HepG2 (cell line): Measurements from ENCODE around the gene ULBP2. TPM values are rescaled to one million over a fixed set of nuclear protein-coding genes. Genes with fewer than 3 reads are reported as not detected.

ENCODE experiments used
- ATAC-seq: fragments of 200-7000 bp; cut with Tn5 transposase; 3 replicates; pipeline ENCODE4 v1.9.1; 2020; ENCODE audit warnings: mild to moderate bottlenecking, moderate library complexity
- BruUV-seq: library from RNA; stranded (reverse); fragments of 400-500 nt; replicated peaks from 2 replicates; lab custom pipeline; 2021; lab: Mats Ljungman, UMichigan
- CTCF ChIA-PET: fragments of 300-600 bp; formaldehyde crosslinking; extraction: SDS; loops from one replicate; lab custom pipeline; 2021; ENCODE audit warnings: low total read pairs, inconsistent platforms, low intra/inter-chr PET ratio; lab: Yijun Ruan, JAX
- POLR2A ChIA-PET: fragments of 350-600 bp; sonication (Branson Sonifier 250); formaldehyde crosslinking; loops from one replicate; lab custom pipeline; 2020; ENCODE audit warnings: antibody characterized with exemption, inconsistent platforms; lab: Yijun Ruan, JAX
- DNase-seq: peaks from one replicate; pipeline ENCODE4 v3.0.0-alpha.2; 2015; ENCODE audit warnings: low spot score
- FAIRE-seq: peaks from 3 replicates; lab custom pipeline; 2011; peaks lifted over from hg19 to GRCh38; lab: Jason Lieb, UNC
- H2AFZ ChIP-seq: one replicate; pipeline ENCODE4 v1.6.1; 2011; ENCODE audit warnings: low read length, inconsistent platforms
- H3K27ac ChIP-seq: fragments of 300-600 bp; 3 replicates; pipeline ENCODE4 v1.8.0; 2011; ENCODE audit warnings: mixed run types, mild to moderate bottlenecking, mixed read lengths, low read length, inconsistent platforms; ENCODE audit not compliant: insufficient read depth; ENCODE audit errors: extremely low read length
- H3K27me3 ChIP-seq, 2 experiments: fragments of 200-600 bp in 1 of 2; 2 replicates in 1 of 2; 3 replicates in 1 of 2; pipeline versions ENCODE4 v1.6.0 to v1.8.0; 2011; ENCODE audit warnings: low read length in 2 of 2, mild to moderate bottlenecking in 2 of 2, moderate library complexity in 2 of 2, inconsistent platforms in 1 of 2; ENCODE audit not compliant: insufficient read depth in 2 of 2, control insufficient read depth in 1 of 2
- H3K36me3 ChIP-seq, 2 experiments: fragments of 200-600 bp in 1 of 2; replicated peaks in 1 of 2; 2 replicates in 1 of 2; 3 replicates in 1 of 2; pipeline versions ENCODE4 v1.5.1 to v1.8.0; 2011; ENCODE audit warnings: low read length in 2 of 2, inconsistent platforms in 1 of 2; ENCODE audit not compliant: insufficient read depth in 2 of 2, control insufficient read depth in 1 of 2
- H3K4me1 ChIP-seq: 2 replicates; pipeline ENCODE4 v1.5.1; 2012; ENCODE audit warnings: low read length, inconsistent platforms; ENCODE audit not compliant: insufficient read depth
- H3K4me2 ChIP-seq: 2 replicates; pipeline ENCODE4 v1.6.0; 2011; ENCODE audit warnings: low read depth, low read length, inconsistent platforms
- H3K4me3 ChIP-seq, 3 experiments: fragments of 200-600 bp in 1 of 3; sonication (generic), shearing (Covaris generic) in 1 of 3; replicated peaks in 1 of 3; 2 replicates each; pipeline ENCODE4 v1.5.1; 2011 to 2016; ENCODE audit warnings: low read length in 3 of 3, inconsistent platforms in 2 of 3, low read depth in 2 of 3, mild to moderate bottlenecking in 2 of 3, control low read depth in 1 of 3, mixed read lengths in 1 of 3; ENCODE audit not compliant: insufficient read depth in 1 of 3
- H3K79me2 ChIP-seq: one replicate; pipeline ENCODE4 v1.6.1; 2011; ENCODE audit warnings: low read length, inconsistent platforms; ENCODE audit not compliant: insufficient read depth
- H3K9ac ChIP-seq: 2 replicates; pipeline ENCODE4 v1.6.0; 2011; ENCODE audit warnings: mild to moderate bottlenecking, low read depth, low read length, inconsistent platforms; ENCODE audit not compliant: insufficient read depth
- H3K9me3 ChIP-seq: 2 replicates; pipeline ENCODE4 v1.5.1; 2012; ENCODE audit warnings: mild to moderate bottlenecking, low read length
- H4K20me1 ChIP-seq: 2 replicates; pipeline ENCODE4 v1.6.0; 2011; ENCODE audit warnings: inconsistent platforms, mild to moderate bottlenecking, low read length, moderate library complexity; ENCODE audit not compliant: insufficient read depth
- EZH2 ChIP-seq: conservative IDR thresholded peaks from 2 replicates; pipeline ENCODE4 v1.6.1; 2012; ENCODE audit warnings: mild to moderate bottlenecking, low read depth, low read length, moderate library complexity
- FOXA1 ChIP-seq, 2 experiments: fragments of 450-650 bp in 1 of 2; sonication (generic) in 1 of 2; formaldehyde crosslinking in 1 of 2; IDR thresholded peaks; 2 replicates each; pipeline versions ENCODE4 v1.4.0 to v1.6.1; 2016 to 2020; ENCODE audit warnings: missing genetic modification reagents in 1 of 2
- MYC ChIP-seq: sonication (generic); formaldehyde crosslinking; IDR thresholded peaks from 2 replicates; pipeline ENCODE4 v1.9.0; 2021; ENCODE audit warnings: missing genetic modification reagents, borderline replicate concordance
- NFATC3 ChIP-seq: sonication (generic); formaldehyde crosslinking; IDR thresholded peaks from 2 replicates; pipeline ENCODE4 v1.5.1; 2020; ENCODE audit warnings: mild to moderate bottlenecking, missing genetic modification reagents
- SMARCC2 ChIP-seq: fragments of 450-650 bp; IDR thresholded peaks from 2 replicates; pipeline ENCODE4 v1.6.1; 2017; ENCODE audit warnings: antibody characterized with exemption, mild to moderate bottlenecking
- TBX2 ChIP-seq: sonication (generic); formaldehyde crosslinking; IDR thresholded peaks from 2 replicates; pipeline ENCODE4 v1.5.0; 2020; ENCODE audit warnings: missing genetic modification reagents, mild to moderate bottlenecking, borderline replicate concordance
- ZNF281 ChIP-seq: sonication (generic); formaldehyde crosslinking; IDR thresholded peaks from 2 replicates; pipeline ENCODE4 v1.4.0; 2020; ENCODE audit warnings: missing genetic modification reagents, borderline replicate concordance
- ZNF33A ChIP-seq: sonication (generic); formaldehyde crosslinking; IDR thresholded peaks from 2 replicates; pipeline ENCODE4 v1.5.1; 2020; ENCODE audit warnings: missing genetic modification reagents, mild to moderate bottlenecking, moderate library complexity, borderline replicate concordance
- ZNF567 ChIP-seq: sonication (generic); formaldehyde crosslinking; IDR thresholded peaks from 2 replicates; pipeline ENCODE4 v1.8.1; 2023; ENCODE audit warnings: mild to moderate bottlenecking, missing genetic modification reagents, borderline replicate concordance
- ZNF678 ChIP-seq: sonication (generic); formaldehyde crosslinking; IDR thresholded peaks from 2 replicates; pipeline ENCODE4 v1.4.0; 2020; ENCODE audit warnings: mild to moderate bottlenecking, missing genetic modification reagents
- WGBS: methylation state at CpG from one replicate; pipeline ENCODE4 v1.1.6; 2017; ENCODE audit warnings: low lambda C conversion rate; 5-methylcytosine and 5-hydroxymethylcytosine counted together
- in situ Hi-C: cut with HindIII; loops from 2 replicates; pipeline ENCODE4 v1.10.0; 2017; ENCODE audit warnings: low pct_unique_long_range_greater_than_20kb; ENCODE audit not compliant: extremely low pct_ligation_motif_present
- intact Hi-C: fragments of 100-400 bp; cut with micrococcal nuclease; formaldehyde crosslinking; loops from one replicate; pipeline ENCODE4 v1.10.0; 2022; ENCODE audit not compliant: unreplicated experiment
- polyA plus RNA-seq, 8 experiments: library from polyadenylated mRNA; depleted of rRNA in 3 of 8; stranded (reverse) in 7 of 8; unstranded in 1 of 8; fragments of >200 nt; fragmentation: Illumina TruSeq in 4 of 8; extraction: Trizol in 4 of 8; gene quantifications; 2 replicates each; pipeline versions ENCODE4 v1.2.1 to v1.2.3, GENCODE V29; 2011 to 2016; ENCODE audit warnings: low read depth in 4 of 8, missing spikeins in 1 of 8, mixed read lengths in 1 of 8; ENCODE audit not compliant: insufficient read depth in 1 of 8
- total RNA-seq, 5 experiments: library from RNA; depleted of rRNA; stranded (reverse); fragments of >200 nt; fragmentation: Illumina TruSeq; extraction: Trizol; gene quantifications; 2 replicates each; pipeline ENCODE4 v1.2.3, GENCODE V29; 2016; ENCODE audit warnings: low read depth in 1 of 5

ULBP2 gene
- total and polyA plus RNA-seq, 2 of the 13 experiments (the other 11 are each of a cell fraction or from before 2014, with no cell fraction given), result not detected

DNA sequence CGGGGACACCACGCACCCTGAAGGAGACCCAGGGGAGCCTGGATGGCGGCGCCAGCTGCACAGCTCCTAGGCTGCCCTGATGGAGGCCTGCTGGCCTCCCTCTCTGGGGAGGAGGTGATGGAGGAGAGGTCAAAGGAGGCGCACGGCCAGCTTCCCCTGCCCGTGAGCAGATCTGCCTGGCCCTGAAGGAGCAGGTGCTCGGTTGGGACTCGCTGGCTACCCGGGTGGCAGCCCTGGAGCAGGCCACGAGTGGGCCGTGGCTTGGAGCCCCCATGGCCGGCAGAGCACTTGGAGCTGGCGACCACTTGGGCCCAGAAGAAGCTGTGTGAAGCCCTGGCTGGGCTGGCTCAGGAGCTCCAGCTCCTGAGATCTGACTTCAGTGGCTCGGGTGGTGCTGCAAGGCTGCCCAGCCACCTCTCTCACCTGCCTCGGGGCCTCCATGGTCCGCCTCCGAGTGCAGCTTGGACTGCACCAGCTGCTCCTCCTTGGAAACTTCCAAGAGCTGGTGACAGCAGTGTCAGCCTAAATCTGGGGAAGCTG lies 36.4 kb upstream of the ULBP2 start:
- Histone ChIP-seq H3K4me2 (no peak overlapping the region), H3K79me2 (no peaks in the 10 kb centered on the region), H3K27me3 (peaks cover 5 to 43% of the 10 kb centered on the region in 2 experiments; a peak in 4 of 5 replicates), H3K9ac (no peak overlapping the region), H3K9me3 (peaks cover 12% of the 10 kb centered on the region), H2AFZ (no peak overlapping the region), H4K20me1 (no peaks in the 10 kb centered on the region), H3K4me3 (no peak overlapping the region), H3K27ac (no peak overlapping the region), H3K36me3 (no peaks in the 10 kb centered on the region), H3K4me1 (peaks cover 9% of the 10 kb centered on the region; the same call in 1 of the 2 replicates)
- peak; percentile 7; the same call in 2 of the 3 replicates for ATAC-seq
- TF ChIP-seq ZNF567 (CRISPR knock-in tag) (no peak), FOXA1 (IDR thresholded peaks at IDR 0.05) (no peak), FOXA1 (CRISPR knock-in tag; IDR thresholded peaks at IDR 0.05) (no peak), NFATC3 (CRISPR knock-in tag) (no peak), EZH2 (no peak), MYC (CRISPR knock-in tag) (no peak), ZNF678 (no peak)
- no TSS peak for BruUV-seq
- intact Hi-C loops, result no loop called here
- in situ Hi-C loops, result no loop called here
- ChIA-PET POLR2A (interaction anchor here (1.2 kb wide), 1 partner anchor 9 kb away, joined by 6 read pairs; no protein-coding TSS in a partner anchor), CTCF (no interaction called here)
- 30% methylated on average over 13 of the region's 18 CpGs for WGBS
- no peak for DNase-seq
- FAIRE-seq, result no peak

GRCh38 chr6:149905911-149906371 lies 35.9 kb upstream of the ULBP2 start:
- POLR2A ChIA-PET, result interaction anchor here (1.2 kb wide), 1 partner anchor 9 kb away, joined by 6 read pairs; no protein-coding TSS in a partner anchor
- H3K79me2 ChIP-seq, result no peaks in the 10 kb centered on the region
- no peak for TF ChIP-seq ZNF281 (CRISPR knock-in tag)
- TF ChIP-seq SMARCC2, result no peak
- TF ChIP-seq ZNF33A, result no peak
- no peak for TF ChIP-seq TBX2 (CRISPR knock-in tag)
- TF ChIP-seq, all 625 proteins: peak for 0
- ATAC-seq (no peak), FAIRE-seq (no peak), DNase-seq (no peak)
- H3K36me3 ChIP-seq, result no peaks in the 10 kb centered on the region
- H3K9ac ChIP-seq, result no peak overlapping the region
- in situ Hi-C loops (no loop called here), intact Hi-C loops (no loop called here)
- peaks cover 6 to 42% of the 10 kb centered on the region in 2 experiments; a peak in 4 of 5 replicates for H3K27me3 ChIP-seq
- no peaks in the 10 kb centered on the region for H4K20me1 ChIP-seq
- BruUV-seq, result no TSS peak
- H3K4me3 ChIP-seq, result no peak overlapping the region
- CTCF ChIA-PET, result no interaction called here
- no peak overlapping the region for H3K4me2 ChIP-seq
- H3K27ac ChIP-seq, result no peak overlapping the region
- WGBS, result 54% methylated on average over 6 of the region's 6 CpGs
- H3K4me1 ChIP-seq, result peaks cover 9% of the 10 kb centered on the region; the same call in 1 of the 2 replicates
- peaks cover 12% of the 10 kb centered on the region for H3K9me3 ChIP-seq
- H2AFZ ChIP-seq, result no peak overlapping the region
